Measurements from ENCODE around the gene DENND2C. TPM values are rescaled to one million over a fixed set of nuclear protein-coding genes. Genes with fewer than 3 reads are reported as not detected.

DENND2C gene
- total and polyA plus RNA-seq, 4 donors: 0.25 to 5.9 (median 2.7) TPM

- intact Hi-C loops (cut with DNase I): no loop called here
- no peaks in the 10 kb centered on the region for H3K9me3 ChIP-seq (ENCODE audit: control insufficient read depth, low read length)
- 83 to 84% methylated on average over 2 of the region's 2 CpGs for WGBS, 2 donors
- H3K4me3 ChIP-seq (ENCODE audit: low read length in 2 of 2): no peak overlapping the region
- no peak for DNase-seq
- no peaks in the 10 kb centered on the region for H3K27me3 ChIP-seq (ENCODE audit: control insufficient read depth in 1 of 2, insufficient read depth in 2 of 2, low read length in 1 of 2)
- no peak overlapping the region for H3K27ac ChIP-seq (ENCODE audit: low read depth in 1 of 2, low read length in 2 of 2)
- peaks cover 0 to 4% of the 10 kb centered on the region in 2 donors for H3K36me3 ChIP-seq (ENCODE audit: control insufficient read depth in 1 of 2, insufficient read depth in 2 of 2, low read length in 1 of 2)
- ATAC-seq (ENCODE audit: low FRiP score): no peak
- no peaks in the 10 kb centered on the region for H3K4me1 ChIP-seq (ENCODE audit: control insufficient read depth in 1 of 2, insufficient read depth in 2 of 2, low read length in 2 of 2)
Measured at GRCh38 chr1:114707604-114708003, 37.8 kb upstream of the DENND2C start.

- DNase-seq (no peak), ATAC-seq (ENCODE audit: low FRiP score) (no peak)
- 93 to 97% methylated on average over 1 of the region's 1 CpG for WGBS, 2 donors
- Histone ChIP-seq H3K4me3 (ENCODE audit: low read length in 2 of 2) (no peak overlapping the region), H3K27me3 (ENCODE audit: control insufficient read depth in 1 of 2, insufficient read depth in 2 of 2, low read length in 1 of 2) (no peaks in the 10 kb centered on the region), H3K27ac (ENCODE audit: low read depth in 1 of 2, low read length in 2 of 2) (no peak overlapping the region), H3K9me3 (ENCODE audit: control insufficient read depth, low read length) (no peaks in the 10 kb centered on the region), H3K4me1 (ENCODE audit: control insufficient read depth in 1 of 2, insufficient read depth in 2 of 2, low read length in 2 of 2) (no peaks in the 10 kb centered on the region), H3K36me3 (ENCODE audit: control insufficient read depth in 1 of 2, insufficient read depth in 2 of 2, low read length in 1 of 2) (peaks cover 0 to 4% of the 10 kb centered on the region in 2 donors)
- intact Hi-C loops (cut with DNase I): no loop called here
Measured at GRCh38 chr1:114703242-114703641, 33.4 kb upstream of the DENND2C start.

- peaks cover 0 to 2% of the 10 kb centered on the region in 2 donors for H3K36me3 ChIP-seq (ENCODE audit: control insufficient read depth in 1 of 2, insufficient read depth in 2 of 2, low read length in 1 of 2)
- H3K4me3 ChIP-seq (ENCODE audit: low read length in 2 of 2): no peak overlapping the region
- no peaks in the 10 kb centered on the region for H3K4me1 ChIP-seq (ENCODE audit: control insufficient read depth in 1 of 2, insufficient read depth in 2 of 2, low read length in 2 of 2)
- DNase-seq (no peak), ATAC-seq (ENCODE audit: low FRiP score) (no peak)
- no peaks in the 10 kb centered on the region for H3K27me3 ChIP-seq (ENCODE audit: control insufficient read depth in 1 of 2, insufficient read depth in 2 of 2, low read length in 1 of 2)
- no peak overlapping the region for H3K27ac ChIP-seq (ENCODE audit: low read depth in 1 of 2, low read length in 2 of 2)
- 81 to 82% methylated on average over 5 of the region's 5 CpGs for WGBS, 2 donors
- intact Hi-C loops (cut with DNase I): no loop called here
- no peaks in the 10 kb centered on the region for H3K9me3 ChIP-seq (ENCODE audit: control insufficient read depth, low read length)
Measured at GRCh38 chr1:114702737-114703136, 32.9 kb upstream of the DENND2C start.

DNA sequence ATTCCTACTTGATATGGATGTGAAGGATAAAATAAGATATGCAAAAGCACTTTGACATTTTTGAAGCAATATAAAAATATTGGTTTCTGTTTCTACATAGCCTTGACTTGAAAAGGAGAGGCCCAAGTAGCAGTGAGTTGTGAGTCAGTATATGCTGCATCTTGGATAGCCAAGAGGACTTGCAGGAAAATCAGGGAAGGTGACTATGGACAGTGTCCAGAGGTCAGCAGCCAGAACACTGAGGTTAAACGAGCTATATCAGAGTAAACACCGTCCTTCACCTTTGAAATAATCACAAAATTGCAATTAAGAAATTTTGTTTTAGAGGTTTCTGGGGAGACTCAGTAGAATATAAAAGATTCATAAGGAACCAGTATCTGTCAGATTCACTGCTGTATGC, 32.1 kb upstream of the DENND2C start:
- Histone ChIP-seq H3K9me3 (ENCODE audit: control insufficient read depth, low read length) (no peaks in the 10 kb centered on the region), H3K4me1 (ENCODE audit: control insufficient read depth in 1 of 2, insufficient read depth in 2 of 2, low read length in 2 of 2) (no peaks in the 10 kb centered on the region), H3K27ac (ENCODE audit: low read depth in 1 of 2, low read length in 2 of 2) (no peak overlapping the region), H3K27me3 (ENCODE audit: control insufficient read depth in 1 of 2, insufficient read depth in 2 of 2, low read length in 1 of 2) (no peaks in the 10 kb centered on the region), H3K4me3 (ENCODE audit: low read length in 2 of 2) (no peak overlapping the region), H3K36me3 (ENCODE audit: control insufficient read depth in 1 of 2, insufficient read depth in 2 of 2, low read length in 1 of 2) (no peaks in the 10 kb centered on the region)
- DNase-seq (no peak), ATAC-seq (ENCODE audit: low FRiP score) (no peak)
- WGBS, 2 donors: 73% methylated on average over 2 of the region's 2 CpGs
- intact Hi-C loops (cut with DNase I): no loop called here

- 26 to 37% methylated on average over 4 of the region's 4 CpGs for WGBS, 2 donors
- H3K9me3 ChIP-seq (ENCODE audit: control insufficient read depth, low read length): no peaks in the 10 kb centered on the region
- no peak for DNase-seq
- H3K27ac ChIP-seq (ENCODE audit: low read depth in 1 of 2, low read length in 2 of 2): no peak overlapping the region
- intact Hi-C loops (cut with DNase I): no loop called here
- H3K36me3 ChIP-seq (ENCODE audit: control insufficient read depth in 1 of 2, insufficient read depth in 2 of 2, low read length in 1 of 2): no peaks in the 10 kb centered on the region
- ATAC-seq (ENCODE audit: low FRiP score): no peak
- no peaks in the 10 kb centered on the region for H3K27me3 ChIP-seq (ENCODE audit: control insufficient read depth in 1 of 2, insufficient read depth in 2 of 2, low read length in 1 of 2)
- H3K4me3 ChIP-seq (ENCODE audit: low read length in 2 of 2): no peak overlapping the region
- H3K4me1 ChIP-seq (ENCODE audit: control insufficient read depth in 1 of 2, insufficient read depth in 2 of 2, low read length in 2 of 2): no peaks in the 10 kb centered on the region
Measured at GRCh38 chr1:114700036-114700600, 30.3 kb upstream of the DENND2C start.

DNA sequence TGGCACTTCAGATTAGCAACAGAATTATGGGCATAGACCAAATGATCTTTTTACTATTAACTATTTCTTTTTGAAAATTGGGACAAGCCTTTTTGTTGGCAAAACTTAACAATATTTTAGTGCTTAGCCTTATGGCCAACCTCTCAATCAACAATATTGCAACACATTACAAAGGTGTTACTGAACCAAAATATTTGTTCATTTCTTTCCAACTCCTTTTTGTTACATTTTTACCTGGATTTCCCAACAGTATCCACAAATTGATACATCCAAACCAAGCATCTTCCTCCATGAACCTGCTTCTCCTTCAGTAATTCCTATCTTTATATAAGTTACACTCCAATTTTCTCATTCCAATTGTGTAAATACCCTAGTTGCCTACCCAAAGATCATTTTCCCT, 27.0 kb upstream of the DENND2C start:
- H3K36me3 ChIP-seq (ENCODE audit: control insufficient read depth in 1 of 2, insufficient read depth in 2 of 2, low read length in 1 of 2): no peaks in the 10 kb centered on the region
- intact Hi-C loops (cut with DNase I): no loop called here
- H3K9me3 ChIP-seq (ENCODE audit: control insufficient read depth, low read length): no peaks in the 10 kb centered on the region
- H3K27me3 ChIP-seq (ENCODE audit: control insufficient read depth in 1 of 2, insufficient read depth in 2 of 2, low read length in 1 of 2): no peaks in the 10 kb centered on the region
- H3K4me3 ChIP-seq (ENCODE audit: low read length in 2 of 2): no peak overlapping the region
- ATAC-seq (ENCODE audit: low FRiP score) (no peak), DNase-seq (no peak)
- H3K27ac ChIP-seq (ENCODE audit: low read depth in 1 of 2, low read length in 2 of 2): no peak overlapping the region
- H3K4me1 ChIP-seq (ENCODE audit: control insufficient read depth in 1 of 2, insufficient read depth in 2 of 2, low read length in 2 of 2): no peaks in the 10 kb centered on the region

DNA sequence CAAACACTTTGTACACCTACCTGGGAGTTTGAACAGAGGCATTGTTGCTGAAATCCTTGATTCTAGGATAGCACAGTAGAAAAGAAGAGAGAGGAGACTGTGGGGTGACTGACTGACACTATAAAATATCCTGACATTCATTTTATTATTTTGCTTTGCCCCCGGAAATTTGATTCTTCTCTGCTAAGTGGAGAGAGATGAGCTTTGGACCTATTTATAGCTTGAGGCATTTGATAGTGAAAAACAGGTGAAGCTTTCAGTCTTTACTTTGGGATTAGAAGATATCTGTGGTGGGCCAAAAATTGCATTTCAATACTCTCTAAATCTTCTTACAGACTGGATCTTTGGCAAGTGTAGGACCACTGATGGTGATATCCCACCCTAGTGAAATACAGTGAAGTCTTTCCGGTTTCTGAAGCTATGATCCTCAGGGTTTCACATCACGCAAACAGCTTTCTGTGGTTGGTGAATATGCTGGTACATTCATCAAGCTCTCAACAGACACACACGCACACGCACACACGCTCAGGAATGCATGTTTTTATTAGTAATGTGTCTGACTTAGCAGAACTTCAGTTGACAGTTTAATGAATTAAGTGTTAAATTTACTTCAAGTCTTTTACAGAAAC, 25.7 kb upstream of the DENND2C start, which contains the start of gene AMPD1:
Gene AMPD1, minus strand, starts transcription at position 117 of the 629 bp plus-strand sequence. Its CDS starts 75 bp downstream, at position 42.
- H3K4me1 ChIP-seq (ENCODE audit: control insufficient read depth in 1 of 2, insufficient read depth in 2 of 2, low read length in 2 of 2): no peaks in the 10 kb centered on the region
- no peak for ATAC-seq (ENCODE audit: low FRiP score)
- no peaks in the 10 kb centered on the region for H3K9me3 ChIP-seq (ENCODE audit: control insufficient read depth, low read length)
- H3K27me3 ChIP-seq (ENCODE audit: control insufficient read depth in 1 of 2, insufficient read depth in 2 of 2, low read length in 1 of 2): no peaks in the 10 kb centered on the region
- intact Hi-C loops (cut with DNase I): no loop called here
- no peaks in the 10 kb centered on the region for H3K36me3 ChIP-seq (ENCODE audit: control insufficient read depth in 1 of 2, insufficient read depth in 2 of 2, low read length in 1 of 2)
- H3K4me3 ChIP-seq (ENCODE audit: low read length in 2 of 2): no peak within 1 kb of the TSS
- 22 to 23% methylated on average over 6 of the region's 6 CpGs for WGBS, 2 donors
- DNase-seq: no peak
- H3K27ac ChIP-seq (ENCODE audit: low read depth in 1 of 2, low read length in 2 of 2): no peak within 1 kb of the TSS

GRCh38 chr1:114694540-114695310, 24.9 kb upstream of the DENND2C start:
- no peak for ATAC-seq (ENCODE audit: low FRiP score)
- H3K36me3 ChIP-seq (ENCODE audit: control insufficient read depth in 1 of 2, insufficient read depth in 2 of 2, low read length in 1 of 2): no peaks in the 10 kb centered on the region

GRCh38 chr1:114692947-114693346, 23.1 kb upstream of the DENND2C start:
- DNase-seq: no peak
- Histone ChIP-seq H3K36me3 (ENCODE audit: control insufficient read depth in 1 of 2, insufficient read depth in 2 of 2, low read length in 1 of 2) (no peaks in the 10 kb centered on the region), H3K9me3 (ENCODE audit: control insufficient read depth, low read length) (no peaks in the 10 kb centered on the region), H3K27me3 (ENCODE audit: control insufficient read depth in 1 of 2, insufficient read depth in 2 of 2, low read length in 1 of 2) (peaks cover 0 to 2% of the 10 kb centered on the region in 2 donors), H3K4me3 (ENCODE audit: low read length in 2 of 2) (no peak overlapping the region), H3K4me1 (ENCODE audit: control insufficient read depth in 1 of 2, insufficient read depth in 2 of 2, low read length in 2 of 2) (no peaks in the 10 kb centered on the region), H3K27ac (ENCODE audit: low read depth in 1 of 2, low read length in 2 of 2) (no peak overlapping the region)
- WGBS, 2 donors: 95 to 98% methylated on average over 3 of the region's 3 CpGs
- intact Hi-C loops (cut with DNase I): no loop called here
- ATAC-seq (ENCODE audit: low FRiP score): no peak

More at GRCh38 chr1:114694540-114695310, 24.9 kb upstream of the DENND2C start:
- 78 to 79% methylated on average over 9 of the region's 9 CpGs for WGBS, 2 donors
- H3K27me3 ChIP-seq (ENCODE audit: control insufficient read depth in 1 of 2, insufficient read depth in 2 of 2, low read length in 1 of 2): no peaks in the 10 kb centered on the region
- no peak overlapping the region for H3K27ac ChIP-seq (ENCODE audit: low read depth in 1 of 2, low read length in 2 of 2)
- DNase-seq: no peak
- no peaks in the 10 kb centered on the region for H3K4me1 ChIP-seq (ENCODE audit: control insufficient read depth in 1 of 2, insufficient read depth in 2 of 2, low read length in 2 of 2)
- H3K9me3 ChIP-seq (ENCODE audit: control insufficient read depth, low read length): no peaks in the 10 kb centered on the region
- no peak overlapping the region for H3K4me3 ChIP-seq (ENCODE audit: low read length in 2 of 2)
- intact Hi-C loops (cut with DNase I): no loop called here
